HS-5 (cell line): ENCODE measurements around the gene MACROD2.

ENCODE experiments used
- DNase-seq: peaks from one replicate; pipeline ENCODE4 v3.0.0-alpha.2; 2012; ENCODE audit warnings: low read depth

MACROD2 gene

DNA sequence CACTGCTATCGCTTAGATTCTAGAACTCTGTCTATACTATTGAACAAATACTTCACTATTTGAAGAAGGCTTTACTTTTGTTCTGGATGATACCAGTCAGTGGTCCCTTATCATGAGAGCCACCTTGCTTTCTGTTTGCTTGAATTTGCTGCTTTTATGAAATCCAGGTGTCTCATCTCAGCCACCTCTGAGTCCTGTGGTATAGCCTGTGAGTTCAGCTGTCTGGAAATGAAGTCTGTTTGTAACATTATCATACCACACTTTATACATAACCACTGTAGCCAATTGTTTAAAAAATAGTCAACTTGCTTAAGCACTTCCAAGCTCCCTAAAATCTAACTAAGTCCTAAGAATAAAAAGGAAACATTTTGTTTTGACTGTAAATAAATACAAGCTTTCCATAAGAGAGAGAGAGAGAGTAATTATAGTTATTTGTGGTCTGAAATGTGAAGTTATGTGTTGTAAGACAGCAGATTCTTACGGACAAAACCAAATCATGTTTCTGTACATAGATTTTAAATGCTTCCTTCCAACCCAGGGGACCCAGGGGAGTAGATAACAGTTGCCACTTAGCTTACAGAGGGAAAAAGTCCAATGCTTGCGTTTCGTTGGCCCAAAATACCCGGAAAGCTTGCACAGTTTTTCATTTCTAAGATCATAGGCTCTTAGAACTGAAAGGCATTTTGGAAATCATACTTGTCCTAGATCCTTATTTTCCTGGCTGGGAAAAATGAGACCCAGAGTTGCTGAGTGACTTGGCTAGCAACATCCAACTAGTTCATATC is 1449.9 kb downstream of the MACROD2 start:
- DNase-seq, result no peak

DNA sequence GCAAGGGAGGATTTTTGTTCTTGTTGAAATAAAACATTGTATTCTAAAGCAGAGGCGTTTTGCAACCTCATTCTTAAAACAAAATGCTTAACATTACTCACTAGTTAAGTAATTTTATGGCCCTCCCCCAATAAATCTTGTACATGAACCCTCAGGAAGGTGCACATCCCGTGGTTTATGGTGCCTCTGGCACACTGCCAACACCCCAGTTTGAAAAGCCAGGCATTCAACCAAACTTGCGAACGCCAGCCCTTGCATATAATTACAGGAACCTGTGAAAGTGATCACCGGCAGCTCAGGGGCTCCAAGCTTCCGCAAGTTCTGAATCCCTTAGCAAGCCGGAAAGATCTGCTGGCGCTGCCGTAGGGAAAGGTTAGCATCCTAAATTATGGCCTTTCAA is 1451.1 kb downstream of the MACROD2 start:
- no peak for DNase-seq

GRCh38 chr20:15447549-15447948 is 1452.2 kb downstream of the MACROD2 start:
- DNase-seq, result no peak

DNA sequence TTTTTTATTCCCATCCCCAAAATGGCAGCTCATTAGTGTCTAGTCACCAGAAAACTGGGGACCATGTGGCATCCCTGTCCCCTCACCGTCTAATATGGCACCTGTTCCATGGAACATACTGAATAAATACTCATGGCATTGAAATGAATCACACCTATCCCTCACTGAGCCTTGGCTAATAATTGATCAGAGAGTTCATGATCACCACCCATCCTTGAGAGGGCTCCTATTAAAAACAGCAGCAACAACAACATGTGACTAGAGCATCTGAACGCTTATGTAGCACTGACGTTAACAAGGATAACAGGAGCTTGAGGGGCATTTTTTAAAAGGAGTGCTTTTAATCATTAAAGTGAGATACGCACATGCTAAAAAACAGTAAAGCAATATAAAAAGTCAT is 1453.7 kb downstream of the MACROD2 start:
- no peak for DNase-seq

DNA sequence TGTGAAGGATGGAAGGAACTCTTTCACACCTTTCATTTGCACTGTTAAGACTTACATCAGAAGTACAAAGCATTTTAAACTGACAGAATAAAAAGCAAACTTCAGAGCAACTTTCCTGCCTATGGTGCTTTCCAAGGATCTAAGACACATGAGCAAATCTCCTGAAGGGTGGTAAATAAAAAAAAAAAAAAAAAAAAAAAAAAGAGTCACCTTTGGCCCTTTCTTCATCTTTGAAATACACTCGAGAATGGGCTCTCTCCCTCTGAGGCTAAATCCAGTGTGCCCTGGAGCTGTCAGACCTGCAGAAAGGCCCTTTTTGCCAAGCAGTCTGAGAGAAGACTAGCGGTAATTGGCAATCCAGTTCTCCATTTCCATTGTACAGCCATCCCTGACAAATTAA is 1455.9 kb downstream of the MACROD2 start:
- DNase-seq, result no peak

GRCh38 chr20:15455279-15455678 is 1460.0 kb downstream of the MACROD2 start:
- DNase-seq, result no peak

DNA sequence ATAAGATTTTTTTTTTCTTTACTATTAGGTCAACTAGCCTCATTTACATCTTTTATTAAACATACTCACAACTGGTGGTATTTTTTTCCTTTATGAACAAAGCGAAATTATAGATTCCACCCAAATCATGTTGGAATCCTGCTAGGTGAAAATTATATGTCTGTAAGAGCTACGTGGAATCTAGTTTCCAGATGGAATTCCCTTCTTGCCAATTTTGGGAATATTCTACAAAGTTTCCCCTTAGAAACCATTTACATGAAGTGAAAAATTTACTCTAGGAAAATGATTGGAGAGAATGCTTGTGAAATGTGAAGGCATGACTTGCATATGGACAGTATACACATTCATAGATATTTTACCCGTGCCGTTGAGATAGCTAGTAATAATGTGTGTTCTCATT is 1466.6 kb downstream of the MACROD2 start:
- no peak for DNase-seq

- DNase-seq, result no peak
These were observed 1480.2 kb downstream of the MACROD2 start for GRCh38 chr20:15475483-15475882.

GRCh38 chr20:15476186-15476585 is 1480.9 kb downstream of the MACROD2 start:
- no peak for DNase-seq

DNA sequence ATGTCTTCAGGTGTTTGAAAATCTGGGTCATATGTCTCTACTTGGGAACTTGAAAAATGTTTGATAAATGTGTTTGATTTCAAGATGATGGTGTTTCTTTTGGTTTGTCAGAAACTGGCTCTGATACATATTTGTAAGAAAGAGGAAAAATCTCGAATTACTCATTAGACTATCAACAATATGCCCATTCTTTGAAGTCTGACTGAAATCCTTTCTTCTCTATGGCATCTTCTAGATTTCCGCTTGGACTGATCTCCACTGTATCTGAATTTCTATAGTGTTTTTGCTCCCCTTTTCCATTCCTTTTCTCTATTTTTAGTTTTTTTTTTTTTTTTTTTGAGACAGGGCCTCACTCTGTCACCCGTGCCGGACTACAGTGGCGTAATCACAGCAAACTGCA is 1481.5 kb downstream of the MACROD2 start:
- DNase-seq, result no peak

GRCh38 chr20:15482525-15482924 is 1487.2 kb downstream of the MACROD2 start:
- DNase-seq, result no peak

GRCh38 chr20:15485519-15485918 is 1490.2 kb downstream of the MACROD2 start:
- no peak for DNase-seq

DNA sequence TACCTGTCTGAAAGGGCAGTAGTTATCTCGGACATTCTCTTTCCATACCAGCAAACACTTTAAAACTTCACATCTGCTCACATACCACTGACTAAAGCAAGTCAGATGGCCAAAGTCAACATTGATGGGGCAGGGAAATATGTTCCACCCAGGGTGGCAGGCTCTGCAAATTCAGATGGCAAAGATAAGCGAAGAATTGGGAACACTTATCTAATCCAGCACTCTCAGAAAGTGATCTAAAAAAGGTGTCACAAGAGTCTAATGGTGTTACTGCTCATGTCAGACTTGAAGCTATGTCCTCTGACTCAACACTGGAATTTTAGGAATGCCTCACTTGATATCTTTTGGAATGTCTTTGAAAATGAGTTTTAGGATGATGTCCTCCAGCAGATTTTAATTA is 1491.7 kb downstream of the MACROD2 start:
- peak; percentile 40 for DNase-seq

DNA sequence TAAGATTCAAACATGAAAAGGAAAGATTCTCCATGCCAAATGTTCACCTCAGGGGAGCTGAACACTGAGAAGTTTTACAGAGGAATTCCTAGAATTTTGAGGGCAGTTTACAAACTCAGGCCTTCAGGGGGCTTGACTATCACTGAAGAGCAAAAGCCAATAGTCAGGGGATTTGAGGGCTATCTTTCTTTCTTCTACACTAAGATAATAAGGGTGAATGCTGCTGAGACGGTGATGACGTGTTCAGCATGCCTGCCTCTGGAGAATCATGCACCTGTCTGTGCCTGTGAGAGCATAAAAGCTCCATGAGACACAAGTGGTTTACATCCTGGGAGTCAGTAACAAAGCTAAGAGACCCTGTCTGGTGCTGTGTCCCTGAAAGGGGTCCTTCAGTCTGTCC is 1492.4 kb downstream of the MACROD2 start:
- DNase-seq, result no peak

GRCh38 chr20:15491575-15491974 is 1496.3 kb downstream of the MACROD2 start:
- DNase-seq, result no peak

- no peak for DNase-seq
These were observed 1499.5 kb downstream of the MACROD2 start for GRCh38 chr20:15494851-15495250.

DNA sequence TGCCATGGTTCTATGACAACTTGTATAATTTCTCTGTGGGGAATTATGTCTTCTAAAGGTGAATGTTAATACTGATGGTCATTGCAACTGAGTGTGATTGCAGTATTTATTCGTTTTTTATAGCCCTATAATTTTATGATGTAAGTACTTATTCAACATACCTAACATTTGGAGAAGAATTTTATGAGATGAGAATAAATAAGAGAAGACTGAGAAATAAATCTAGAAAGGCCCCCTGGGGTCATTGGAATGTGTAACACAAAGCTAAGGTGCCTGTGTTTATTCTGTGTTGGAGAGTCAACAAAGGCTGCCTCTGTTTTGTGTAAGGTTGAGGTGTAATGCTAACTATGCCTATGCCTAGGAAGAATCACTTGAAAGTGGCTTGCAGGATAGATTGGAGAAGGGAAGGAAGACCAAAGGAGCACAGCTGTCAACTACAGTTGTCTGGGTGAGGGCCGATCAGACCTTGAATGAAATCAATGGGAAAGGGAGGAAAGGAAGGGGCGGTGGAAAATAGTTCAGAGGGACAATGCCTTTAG is 1501.3 kb downstream of the MACROD2 start:
- no peak for DNase-seq

DNA sequence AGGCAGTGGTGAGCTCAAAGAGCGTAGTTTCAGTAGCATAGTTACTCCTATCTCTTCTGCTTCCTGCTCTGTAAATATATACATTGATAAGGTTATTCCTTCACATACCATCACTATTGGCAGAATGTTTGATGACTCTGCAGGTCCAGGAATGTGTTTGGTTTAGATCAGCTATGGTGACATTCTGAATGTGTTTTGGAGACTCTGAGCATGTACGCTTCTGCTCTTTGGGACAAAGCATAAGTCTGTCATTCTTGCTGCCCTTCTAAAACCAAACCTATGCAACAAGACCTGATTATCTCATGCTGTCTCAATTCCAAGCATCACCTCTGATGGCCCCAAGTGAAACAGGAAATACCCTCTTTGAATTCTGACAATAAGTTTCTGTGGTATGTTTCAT is 1503.6 kb downstream of the MACROD2 start:
- no peak for DNase-seq

DNA sequence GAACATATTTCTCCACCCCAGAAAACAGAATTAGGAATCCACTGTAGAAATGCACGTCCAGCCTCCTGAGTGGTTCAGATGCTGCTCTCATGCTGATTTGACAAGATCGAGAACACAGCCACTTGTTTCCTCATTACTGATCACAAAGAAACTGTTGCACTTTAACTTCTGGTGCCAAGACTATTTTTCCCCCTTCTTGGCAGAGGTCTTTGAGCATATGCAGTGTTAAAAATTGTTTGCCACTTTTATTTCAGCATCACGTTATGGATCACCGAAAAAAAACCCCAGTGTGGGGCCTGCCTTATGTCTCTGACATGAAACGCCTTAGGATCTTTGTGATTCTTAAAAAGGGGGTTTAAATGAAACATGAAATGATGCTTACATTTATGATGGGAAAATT is 1511.0 kb downstream of the MACROD2 start:
- DNase-seq, result no peak

DNA sequence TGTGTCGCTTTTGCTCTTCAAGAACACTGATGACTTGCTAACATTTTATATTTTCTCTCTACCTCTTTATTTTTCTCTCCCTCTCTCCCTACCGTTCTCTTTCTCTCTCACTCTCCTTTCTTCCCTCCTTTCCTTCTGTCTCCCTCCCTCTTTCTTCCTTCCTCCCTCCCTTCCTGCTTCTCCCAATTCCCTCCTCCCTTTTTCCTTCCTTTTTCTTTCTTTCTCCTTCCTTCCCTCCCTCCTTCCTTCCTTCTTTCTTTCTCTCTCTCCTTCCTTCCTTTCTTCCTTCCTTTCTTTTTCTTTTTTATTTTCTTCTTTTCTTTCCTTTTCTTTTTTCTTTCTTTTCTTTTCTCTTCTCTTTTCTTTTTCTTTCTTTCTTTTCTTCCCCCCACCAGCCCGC is 1511.8 kb downstream of the MACROD2 start:
- no peak for DNase-seq

GRCh38 chr20:15511551-15511950 is 1516.2 kb downstream of the MACROD2 start:
- DNase-seq, result no peak

DNA sequence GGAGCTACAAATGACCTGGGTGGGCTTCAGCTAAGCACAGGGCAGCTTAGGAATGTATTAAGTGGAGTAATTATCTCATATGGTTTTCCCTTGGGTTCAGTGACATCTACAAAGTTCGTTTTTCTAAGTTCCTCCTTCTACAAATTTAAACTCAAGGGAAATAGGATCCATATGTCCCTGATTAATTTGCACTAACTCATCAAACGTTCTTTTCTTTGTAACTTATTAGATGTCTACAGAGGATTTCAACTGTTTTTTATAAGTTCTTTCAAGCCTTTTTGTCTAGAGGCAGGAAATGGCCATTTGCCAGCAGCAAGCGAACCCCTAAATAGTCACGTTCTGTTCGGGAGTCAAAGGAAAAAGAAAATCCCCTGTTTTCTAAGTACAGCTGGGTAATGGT is 1517.6 kb downstream of the MACROD2 start:
- DNase-seq, result no peak

DNA sequence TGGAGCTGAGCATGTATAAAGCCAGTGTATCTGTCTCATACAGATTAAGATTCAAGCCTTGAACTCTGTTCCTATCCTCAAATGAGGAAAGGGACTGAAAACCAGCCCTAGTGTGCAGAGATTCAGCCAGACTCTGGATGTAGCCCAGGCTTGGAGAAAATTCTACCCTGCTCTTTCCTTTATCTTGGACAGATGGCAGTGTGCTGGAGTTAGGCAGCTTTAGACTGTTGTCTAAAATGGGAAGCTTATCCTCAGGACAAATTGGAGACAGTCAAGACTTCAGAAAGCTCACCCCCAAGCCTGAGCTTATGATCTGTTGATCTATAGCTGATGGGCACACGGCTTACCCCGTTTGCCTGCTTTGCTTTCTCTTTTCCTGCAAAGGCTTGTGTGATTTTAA is 1520.4 kb downstream of the MACROD2 start:
- no peak for DNase-seq

- DNase-seq, result no peak
These were observed 1525.7 kb downstream of the MACROD2 start for GRCh38 chr20:15520930-15521524.
